ENCODE measurements around the gene GLCCI1.
"Not testable (repeated sequence)": the region's sequence is repeated elsewhere in the genome, so short reads cannot be mapped to it uniquely, and the experiment has no call there.

Gene GLCCI1

DNA sequence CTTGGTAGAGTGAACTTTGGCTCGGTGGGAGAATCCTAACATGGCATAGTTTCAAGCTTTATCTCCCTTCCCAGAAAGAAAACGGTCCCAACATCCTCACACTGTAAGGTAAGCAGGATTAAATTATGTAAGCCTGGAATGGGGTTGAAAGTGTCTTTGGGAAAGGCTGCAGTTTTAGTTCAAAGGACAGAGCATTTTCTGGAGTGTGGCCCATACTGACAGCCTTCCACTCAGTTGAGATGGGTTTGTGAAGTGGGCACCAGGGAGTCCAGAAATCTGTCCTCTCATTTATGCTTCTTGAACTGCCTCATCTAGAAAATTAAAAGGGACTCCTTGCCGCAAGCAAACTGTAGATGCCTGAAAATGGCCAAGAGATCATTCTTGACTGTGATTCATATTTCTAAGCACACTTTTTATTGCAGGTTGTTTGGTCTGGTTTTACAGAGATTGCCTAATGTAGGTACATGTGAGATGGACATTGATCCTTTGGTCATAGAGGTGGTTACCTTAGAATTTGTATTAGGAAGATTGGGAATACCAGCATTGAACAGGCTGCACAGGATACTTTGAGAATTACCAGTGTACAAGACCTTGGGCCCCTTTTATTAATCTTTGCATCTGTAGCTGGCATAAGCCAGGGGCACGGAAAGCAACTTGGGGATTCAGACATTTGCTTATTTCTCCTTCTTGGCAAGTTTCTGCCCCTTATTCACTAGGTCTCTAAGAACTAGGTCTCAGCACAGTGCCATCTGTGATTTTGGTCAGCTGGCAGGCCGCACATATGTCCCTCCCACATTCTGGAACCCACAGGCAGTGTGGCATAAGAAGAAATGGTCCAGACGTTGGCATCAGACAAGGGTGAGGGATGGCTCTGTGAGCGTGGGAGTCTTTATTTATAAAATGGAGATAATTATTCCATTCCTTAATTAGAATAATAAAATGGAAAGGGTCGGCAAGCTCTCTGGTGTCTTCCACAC lies 125.9 kb downstream of the GLCCI1 start:
- CTCF ChIA-PET, result no interaction called here
- POLR2A ChIA-PET, result no interaction called here
- TF ChIP-seq, protein P1, sequence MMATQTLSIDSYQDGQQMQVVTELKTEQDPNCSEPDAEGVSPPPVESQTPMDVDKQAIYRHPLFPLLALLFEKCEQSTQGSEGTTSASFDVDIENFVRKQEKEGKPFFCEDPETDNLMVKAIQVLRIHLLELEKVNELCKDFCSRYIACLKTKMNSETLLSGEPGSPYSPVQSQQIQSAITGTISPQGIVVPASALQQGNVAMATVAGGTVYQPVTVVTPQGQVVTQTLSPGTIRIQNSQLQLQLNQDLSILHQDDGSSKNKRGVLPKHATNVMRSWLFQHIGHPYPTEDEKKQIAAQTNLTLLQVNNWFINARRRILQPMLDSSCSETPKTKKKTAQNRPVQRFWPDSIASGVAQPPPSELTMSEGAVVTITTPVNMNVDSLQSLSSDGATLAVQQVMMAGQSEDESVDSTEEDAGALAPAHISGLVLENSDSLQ (IDR thresholded peaks at IDR 0.05), result no peak
- TF ChIP-seq LEF1 (IDR thresholded peaks at IDR 0.05; ENCODE audit: borderline replicate concordance) (no peak), SP1 (IDR thresholded peaks at IDR 0.05) (no peak), CTBP1 (IDR thresholded peaks at IDR 0.05; ENCODE audit: borderline replicate concordance) (no peak), NFRKB (IDR thresholded peaks at IDR 0.05) (no peak), FOXK2 (IDR thresholded peaks at IDR 0.05) (no peak), HDGF (IDR thresholded peaks at IDR 0.05; ENCODE audit: borderline replicate concordance) (no peak), BHLHE40 (IDR thresholded peaks at IDR 0.05; ENCODE audit: borderline replicate concordance) (no peak), L3MBTL2 (conservative IDR thresholded peaks at IDR 0.05) (no peak), SUZ12 (IDR thresholded peaks at IDR 0.05) (no peak), FOXM1 (IDR thresholded peaks at IDR 0.05; ENCODE audit: borderline replicate concordance) (no peak), ARNT (IDR thresholded peaks at IDR 0.05) (no peak), TARDBP (IDR thresholded peaks at IDR 0.05) (no peak), ELF4 (IDR thresholded peaks at IDR 0.05) (no peak), ZNF384 (IDR thresholded peaks at IDR 0.05) (no peak), FOXA1 (IDR thresholded peaks at IDR 0.05) (no peak)
- DNase-seq (ENCODE audit: extremely low spot score), result no peak

DNA sequence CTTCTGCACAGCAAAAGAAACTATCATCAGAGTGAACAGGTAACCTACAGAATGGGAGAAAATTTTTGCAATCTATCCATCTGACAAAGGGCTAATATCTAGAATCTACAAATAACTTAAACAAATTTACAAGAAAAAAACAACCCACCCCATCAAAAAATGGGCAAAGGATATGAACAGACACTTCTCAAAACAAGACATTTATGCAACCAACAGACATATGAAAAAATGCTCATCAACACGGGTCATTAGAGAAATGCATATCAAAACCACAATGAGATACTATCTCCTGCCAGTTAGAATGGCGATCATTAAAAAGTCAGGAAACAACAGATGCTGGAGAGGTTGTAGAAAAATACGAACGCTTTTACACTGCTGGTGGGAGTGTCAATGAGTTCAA lies 132.7 kb downstream of the GLCCI1 start:
- POLR2A ChIA-PET; DNase-seq (ENCODE audit: extremely low spot score); CTCF ChIA-PET: not testable (repeated sequence)

DNA sequence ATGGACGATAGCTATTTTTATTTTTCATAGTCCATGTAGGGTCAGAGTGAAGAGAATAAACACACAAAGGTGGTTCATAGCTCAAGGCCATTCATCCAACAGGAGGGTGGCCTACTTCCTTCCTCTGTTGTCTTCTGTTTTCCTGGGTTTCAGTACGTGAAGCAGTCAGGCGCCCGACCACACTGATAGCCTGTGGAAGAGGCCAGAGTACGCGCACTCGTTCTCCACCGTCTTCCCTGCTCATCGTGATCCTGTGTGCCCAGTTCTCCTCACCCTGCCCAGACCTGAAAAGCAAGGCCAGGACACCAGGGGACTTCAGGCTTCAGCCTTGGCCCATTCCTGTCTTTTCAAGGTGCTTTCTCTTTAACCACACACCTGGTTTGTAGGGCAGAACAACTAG lies 134.7 kb downstream of the GLCCI1 start:
- no peak for DNase-seq (ENCODE audit: extremely low spot score)
- ChIA-PET CTCF (no interaction called here), POLR2A (no interaction called here)
- TF ChIP-seq LEF1 (IDR thresholded peaks at IDR 0.05; ENCODE audit: borderline replicate concordance), result no peak
- TF ChIP-seq FOXK2 (IDR thresholded peaks at IDR 0.05), result no peak
- TF ChIP-seq ARNT (IDR thresholded peaks at IDR 0.05), result no peak
- no peak for TF ChIP-seq ZNF384 (IDR thresholded peaks at IDR 0.05)
- TF ChIP-seq L3MBTL2 (conservative IDR thresholded peaks at IDR 0.05), result no peak
- TF ChIP-seq ELF4 (IDR thresholded peaks at IDR 0.05), result no peak
- TF ChIP-seq TARDBP (IDR thresholded peaks at IDR 0.05), result no peak
- TF ChIP-seq, protein P1 (IDR thresholded peaks at IDR 0.05), result no peak
- TF ChIP-seq SP1 (IDR thresholded peaks at IDR 0.05), result no peak
- TF ChIP-seq CTBP1 (IDR thresholded peaks at IDR 0.05; ENCODE audit: borderline replicate concordance), result no peak
- no peak for TF ChIP-seq NFRKB (IDR thresholded peaks at IDR 0.05)
- TF ChIP-seq BHLHE40 (IDR thresholded peaks at IDR 0.05; ENCODE audit: borderline replicate concordance), result no peak
- no peak for TF ChIP-seq SUZ12 (IDR thresholded peaks at IDR 0.05)
- TF ChIP-seq FOXM1 (IDR thresholded peaks at IDR 0.05; ENCODE audit: borderline replicate concordance), result no peak
- TF ChIP-seq HDGF (IDR thresholded peaks at IDR 0.05; ENCODE audit: borderline replicate concordance), result no peak

DNA sequence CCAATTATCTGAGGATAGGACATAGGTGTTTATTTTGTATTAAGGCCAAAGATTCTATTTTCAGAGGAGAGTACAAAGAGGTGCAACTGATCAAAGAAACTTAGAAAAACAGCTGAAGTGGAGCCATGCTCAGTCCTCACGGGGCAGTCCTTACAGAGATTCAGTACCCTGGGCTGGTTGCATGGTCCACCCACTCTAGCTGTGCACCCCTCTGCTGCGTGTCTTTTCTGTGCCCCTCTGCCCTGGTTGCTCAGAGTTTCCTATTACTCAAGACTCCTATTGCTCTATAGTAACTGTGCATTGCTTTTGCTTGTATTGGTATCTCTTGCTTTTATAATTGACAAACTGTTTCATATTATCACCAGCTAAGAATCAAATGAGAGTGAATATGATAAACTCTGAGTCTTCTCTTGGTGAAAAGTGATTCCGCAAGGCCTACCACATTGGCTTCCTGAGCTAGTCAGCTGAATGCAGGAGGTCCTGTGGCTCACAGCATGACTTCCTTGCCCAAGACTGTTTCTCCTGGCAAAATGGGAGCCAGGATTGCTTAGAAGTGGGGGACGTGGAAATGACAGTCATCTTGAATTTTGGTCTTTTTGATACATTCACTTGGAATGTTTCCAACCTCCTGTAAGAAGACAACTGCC lies 137.0 kb downstream of the GLCCI1 start:
- DNase-seq (ENCODE audit: extremely low spot score), result no peak
- ChIA-PET POLR2A (no interaction called here), CTCF (no interaction called here)
- TF ChIP-seq L3MBTL2 (conservative IDR thresholded peaks at IDR 0.05) (no peak), CTBP1 (IDR thresholded peaks at IDR 0.05; ENCODE audit: borderline replicate concordance) (no peak), ELF4 (IDR thresholded peaks at IDR 0.05) (no peak), LEF1 (IDR thresholded peaks at IDR 0.05; ENCODE audit: borderline replicate concordance) (no peak), SUZ12 (IDR thresholded peaks at IDR 0.05) (no peak), FOXK2 (IDR thresholded peaks at IDR 0.05) (no peak), NFRKB (IDR thresholded peaks at IDR 0.05) (no peak), ZNF384 (IDR thresholded peaks at IDR 0.05) (no peak), BHLHE40 (IDR thresholded peaks at IDR 0.05; ENCODE audit: borderline replicate concordance) (no peak), HDGF (IDR thresholded peaks at IDR 0.05; ENCODE audit: borderline replicate concordance) (no peak)

DNA sequence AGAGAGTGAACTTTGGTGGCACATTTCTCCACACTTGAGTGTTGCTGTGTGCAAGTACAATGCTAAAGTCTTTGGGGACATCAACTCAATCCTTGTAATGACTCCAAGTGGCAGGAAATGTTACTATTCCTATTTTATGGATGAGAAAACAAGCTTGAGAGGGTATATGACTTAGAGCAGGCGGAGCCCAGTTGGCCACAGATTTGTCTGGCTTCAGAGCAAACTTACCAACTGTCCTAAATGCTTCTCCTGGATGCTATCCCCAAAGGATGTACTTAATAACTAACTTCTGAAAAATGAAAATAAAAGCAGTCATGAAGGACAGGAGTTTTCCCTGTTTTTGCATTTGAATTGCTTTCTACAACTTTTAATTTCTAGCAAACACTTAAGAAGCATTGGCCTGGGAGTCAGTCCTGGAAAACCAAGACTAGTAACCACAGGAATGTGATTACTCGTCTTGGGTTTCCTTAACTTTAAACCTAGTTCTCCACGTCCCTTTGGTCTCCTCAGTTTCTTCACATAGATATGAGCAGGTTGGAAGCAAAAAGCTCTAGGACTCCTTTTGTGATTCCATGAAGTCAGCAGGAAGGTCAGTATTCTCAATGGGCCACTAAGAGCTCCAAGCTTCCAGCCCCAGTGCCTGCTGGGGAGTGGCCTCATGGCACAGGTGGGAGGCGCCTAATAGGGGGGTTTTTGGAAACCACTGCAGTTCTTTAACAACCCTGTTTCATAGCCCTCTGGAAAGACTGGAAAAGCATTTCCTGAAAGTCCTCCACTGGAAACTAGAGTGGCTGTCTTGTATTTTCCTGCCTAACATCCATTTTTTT lies 140.8 kb downstream of the GLCCI1 start:
- CTCF ChIA-PET, result no interaction called here
- no peak for DNase-seq (ENCODE audit: extremely low spot score)
- TF ChIP-seq, protein P1 (IDR thresholded peaks at IDR 0.05), result no peak
- no peak for TF ChIP-seq CTBP1 (IDR thresholded peaks at IDR 0.05; ENCODE audit: borderline replicate concordance)
- no peak for TF ChIP-seq ZNF384 (IDR thresholded peaks at IDR 0.05)
- no peak for TF ChIP-seq BHLHE40 (IDR thresholded peaks at IDR 0.05; ENCODE audit: borderline replicate concordance)
- TF ChIP-seq FOXA1 (IDR thresholded peaks at IDR 0.05), result no peak
- no peak for TF ChIP-seq ELF4 (IDR thresholded peaks at IDR 0.05)
- POLR2A ChIA-PET, result no interaction called here

Data from HEK293T (cell line).